HG02759 (cell line): ENCODE measurements around the gene ABCG1.

Experiments
- ATAC-seq: cut with Tn5 transposase; IDR thresholded peaks from one replicate; pipeline ENCODE4 v1.9.1; 2021; ENCODE audit warnings: mild to moderate bottlenecking, moderate library complexity; ENCODE audit not compliant: unreplicated experiment

The ABCG1 gene

GRCh38 chr21:42231756-42232155 lies 12.8 kb downstream of the ABCG1 start:
- ATAC-seq = no peak

DNA sequence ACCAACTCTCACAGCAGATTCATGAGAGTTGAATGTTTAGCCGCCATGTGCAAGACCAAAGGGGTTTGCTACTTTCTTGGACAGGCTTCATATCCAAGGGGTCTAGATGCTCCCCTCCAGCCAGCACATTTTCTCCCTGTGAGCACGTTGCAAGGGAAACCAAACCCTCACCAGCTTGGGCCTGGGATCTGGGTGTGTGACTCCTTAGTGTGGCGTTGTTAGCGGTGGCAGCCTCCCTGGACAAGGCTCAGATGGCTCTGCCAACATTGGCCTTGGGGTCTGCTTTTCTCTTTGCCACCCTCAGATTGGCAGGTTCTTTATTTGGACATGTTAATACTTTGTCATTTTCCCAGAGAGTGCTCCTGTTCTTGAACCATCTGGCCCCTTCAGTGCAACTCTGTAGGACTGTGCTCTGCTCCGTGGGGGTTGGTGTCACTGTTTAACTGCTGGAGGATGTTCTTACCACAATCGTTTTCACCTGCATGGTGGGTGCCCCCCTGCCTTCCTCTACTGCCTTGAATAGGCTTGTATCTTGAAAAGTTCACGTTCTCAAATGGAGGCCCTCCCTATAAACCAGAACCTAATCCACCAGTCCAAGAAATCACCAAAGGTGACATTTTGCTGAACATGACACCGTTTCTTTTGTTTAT lies 13.4 kb downstream of the ABCG1 start:
- no peak for ATAC-seq

DNA sequence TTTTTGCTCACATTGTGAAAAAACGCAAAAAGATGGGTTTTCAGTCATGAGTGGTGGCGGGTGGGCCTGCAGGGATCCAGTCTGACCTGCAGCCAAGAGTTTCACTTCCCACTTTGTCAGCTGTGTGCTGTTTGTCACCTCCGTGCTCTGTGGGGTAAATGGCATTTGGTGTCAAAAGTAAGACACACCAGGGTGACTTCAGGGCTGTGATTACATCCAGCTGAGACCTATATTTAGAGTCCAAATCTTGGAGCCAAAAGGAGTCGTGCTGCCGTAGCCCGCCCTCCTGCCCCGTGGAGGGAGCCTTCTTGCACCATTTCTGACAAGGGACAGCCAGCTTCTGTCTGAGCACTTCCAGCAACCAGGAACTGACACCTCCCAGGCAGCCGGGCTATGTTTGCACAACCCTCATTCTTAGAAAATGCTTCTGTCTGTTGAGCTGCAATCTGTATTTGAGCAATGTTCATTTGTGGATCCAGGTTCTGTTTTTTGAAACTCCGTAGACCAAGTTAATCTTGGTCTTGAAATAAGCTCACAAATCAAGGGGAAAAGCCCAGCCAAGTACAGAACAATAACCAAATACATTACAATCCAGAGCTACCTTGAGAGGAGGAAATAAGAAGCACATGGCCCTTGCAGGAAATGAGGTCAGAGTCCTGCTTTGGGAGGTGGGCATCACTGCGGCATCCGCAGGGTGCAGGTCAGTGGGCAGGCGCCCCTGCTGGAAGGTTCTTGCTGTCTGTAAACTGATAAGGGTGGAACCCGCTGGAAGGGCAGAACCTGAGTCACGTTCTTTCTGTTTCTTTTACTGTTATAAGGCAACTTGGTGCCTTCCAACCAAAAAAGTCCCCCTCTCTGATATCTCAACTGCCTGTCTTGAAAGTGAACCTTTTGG lies 14.4 kb downstream of the ABCG1 start:
- peak; percentile 63 for ATAC-seq

- ATAC-seq = no peak
These were observed 15.1 kb downstream of the ABCG1 start for GRCh38 chr21:42234041-42234440.

- ATAC-seq = peak; percentile 43
These were observed 15.7 kb downstream of the ABCG1 start for GRCh38 chr21:42234464-42235241.

DNA sequence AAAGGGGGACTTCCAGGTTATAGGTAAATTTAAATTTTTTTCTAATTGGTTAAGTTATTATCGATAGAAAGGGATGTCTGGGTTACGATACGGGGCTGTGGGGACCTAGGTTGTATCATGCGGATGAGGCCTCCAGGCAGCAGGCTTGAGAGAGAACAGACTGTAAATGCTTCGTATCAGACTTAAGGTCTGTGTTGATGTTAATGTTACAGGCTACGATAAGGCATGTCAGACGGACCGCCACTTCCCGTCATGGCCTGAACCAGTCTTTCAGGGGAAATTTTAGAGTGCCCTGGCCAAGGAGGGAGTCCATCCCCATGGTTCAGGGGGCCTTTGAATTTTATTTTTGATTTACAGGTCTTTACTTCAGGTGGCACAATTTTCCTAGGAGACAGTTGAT lies 16.7 kb downstream of the ABCG1 start:
- no peak for ATAC-seq

DNA sequence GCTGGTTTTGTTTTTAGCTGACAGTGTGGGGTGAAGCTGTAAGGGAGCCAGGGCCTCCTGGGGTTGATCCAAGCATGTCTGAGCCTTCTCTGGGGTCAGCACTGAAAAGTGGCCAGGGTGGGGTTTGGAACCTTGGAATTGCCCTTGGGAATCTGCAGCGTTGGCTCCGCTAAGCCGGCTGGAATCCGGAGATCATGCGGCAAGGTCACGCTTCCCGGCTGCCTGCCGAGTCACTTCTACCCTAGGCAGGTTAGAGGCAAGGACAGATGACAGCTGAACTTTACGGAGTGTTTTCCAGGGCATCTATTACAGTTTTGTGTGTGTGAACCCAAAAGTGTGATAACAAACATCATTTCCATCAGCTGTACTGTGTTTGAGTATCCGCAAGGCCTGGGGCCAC lies 17.1 kb downstream of the ABCG1 start:
- no peak for ATAC-seq

DNA sequence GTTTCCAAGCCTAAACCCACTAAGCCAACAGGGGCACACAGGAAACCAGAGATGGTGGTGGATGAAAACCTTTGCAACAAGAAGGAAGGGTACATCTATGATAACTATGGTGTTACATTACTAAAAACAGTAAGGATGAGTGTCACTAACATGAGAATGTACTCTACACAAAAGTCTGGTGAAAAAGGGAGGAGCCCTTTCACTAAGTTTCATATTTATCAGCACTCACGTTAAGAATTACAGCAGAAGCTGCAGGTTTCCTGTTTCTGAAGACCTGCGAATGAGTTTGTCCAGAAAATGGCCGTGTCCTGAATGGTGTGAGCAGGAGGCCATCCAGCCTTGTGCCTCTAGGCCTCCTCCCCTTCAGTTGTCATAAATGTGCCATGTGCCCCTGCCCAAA lies 17.8 kb downstream of the ABCG1 start:
- ATAC-seq = no peak

DNA sequence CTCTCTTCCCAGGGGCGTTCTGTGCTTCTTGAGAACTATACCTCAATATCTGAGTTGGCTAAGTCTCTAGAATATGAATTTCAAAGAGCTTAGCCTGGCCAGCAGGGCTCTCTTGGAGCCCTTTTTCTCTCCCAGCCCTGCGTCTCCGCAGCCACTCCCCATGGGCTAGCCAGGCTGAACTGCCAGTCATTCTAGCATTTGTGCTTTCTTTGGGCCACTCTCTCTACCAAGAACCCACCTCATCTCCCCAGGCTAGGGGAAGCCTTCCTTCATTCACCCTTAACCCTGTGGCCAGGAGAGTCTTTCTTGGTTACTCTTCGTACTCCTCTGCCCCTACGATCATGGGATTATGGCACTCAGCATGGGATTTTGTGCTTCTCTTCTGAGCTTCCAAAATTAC lies 18.2 kb downstream of the ABCG1 start:
- no peak for ATAC-seq

GRCh38 chr21:42237577-42237976 lies 18.6 kb downstream of the ABCG1 start:
- ATAC-seq = no peak

DNA sequence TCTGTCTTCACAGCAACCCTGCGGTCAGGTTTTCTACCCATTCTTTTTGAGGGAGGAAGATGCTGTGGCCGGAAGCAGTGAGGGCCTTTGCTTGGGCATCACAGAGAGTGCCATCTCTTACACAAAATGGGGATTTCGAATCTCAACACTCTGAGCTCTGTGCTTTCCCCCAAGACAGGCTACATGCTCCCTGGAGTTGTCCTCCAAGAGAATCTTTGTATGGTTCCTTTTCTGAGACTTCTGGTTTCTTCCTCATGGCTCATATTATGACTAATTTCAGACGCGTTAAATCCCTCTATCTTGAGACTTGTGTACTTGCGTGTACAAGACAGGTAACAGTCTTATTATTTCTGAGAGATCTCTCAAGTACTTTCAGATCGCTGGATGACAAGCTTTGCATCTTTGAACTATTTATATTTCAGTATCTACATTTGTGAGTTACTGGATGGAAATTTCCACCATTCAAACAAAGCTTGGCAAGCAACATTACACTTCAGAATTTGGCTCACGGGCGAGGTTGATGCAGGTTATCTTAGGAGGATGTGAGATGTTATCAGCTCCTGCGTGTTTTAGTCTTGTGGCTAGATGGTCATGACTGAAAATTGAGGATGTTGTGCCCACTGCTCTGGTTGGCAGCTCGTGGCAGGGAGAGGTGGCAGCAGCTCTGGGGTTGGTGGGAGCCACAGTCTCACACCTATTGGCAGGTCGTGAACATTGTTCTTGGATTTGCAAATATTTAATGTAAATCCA lies 19.4 kb downstream of the ABCG1 start:
- no peak for ATAC-seq

DNA sequence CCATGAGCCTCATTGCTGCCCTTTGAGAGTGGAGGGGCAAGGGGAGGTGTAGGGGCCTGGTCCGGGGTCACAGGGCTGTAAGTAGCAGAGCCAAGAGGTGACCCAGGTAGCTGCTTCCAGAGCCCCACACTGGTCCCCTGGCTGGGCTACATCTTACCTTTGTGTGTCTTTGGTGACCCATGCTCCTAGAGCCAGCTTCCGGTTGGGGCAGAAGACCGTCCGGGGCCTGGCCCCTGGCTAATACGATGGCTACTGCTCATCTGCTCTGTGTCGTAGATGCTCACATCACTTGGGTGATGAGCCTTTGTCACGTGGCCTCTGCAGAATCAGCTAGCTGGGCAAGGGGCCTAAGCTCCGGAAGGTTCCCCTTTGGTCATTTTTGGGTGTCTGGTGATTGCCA lies 20.6 kb downstream of the ABCG1 start:
- ATAC-seq = no peak

GRCh38 chr21:42239973-42240372 lies 21.0 kb downstream of the ABCG1 start:
- ATAC-seq = no peak

DNA sequence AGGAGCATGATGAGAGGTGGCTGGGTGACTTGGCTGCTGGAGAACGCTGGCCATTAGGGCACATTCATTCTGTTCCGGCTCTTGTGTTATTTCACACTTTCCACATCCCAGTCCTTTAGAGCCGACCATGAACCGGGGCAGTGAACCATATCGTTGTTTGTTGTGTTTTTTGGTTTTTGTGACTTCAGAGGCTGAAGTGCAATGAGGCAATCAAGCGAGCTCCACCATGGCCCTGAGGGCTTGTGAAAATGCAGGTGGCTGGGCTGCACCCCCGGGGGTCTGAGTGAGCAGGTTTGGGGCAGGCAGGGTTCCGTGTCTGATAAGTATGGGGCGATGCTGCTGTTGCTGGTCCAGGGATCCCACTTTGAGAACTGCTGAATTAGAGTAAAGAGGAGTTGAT lies 23.7 kb downstream of the ABCG1 start:
- ATAC-seq = no peak

DNA sequence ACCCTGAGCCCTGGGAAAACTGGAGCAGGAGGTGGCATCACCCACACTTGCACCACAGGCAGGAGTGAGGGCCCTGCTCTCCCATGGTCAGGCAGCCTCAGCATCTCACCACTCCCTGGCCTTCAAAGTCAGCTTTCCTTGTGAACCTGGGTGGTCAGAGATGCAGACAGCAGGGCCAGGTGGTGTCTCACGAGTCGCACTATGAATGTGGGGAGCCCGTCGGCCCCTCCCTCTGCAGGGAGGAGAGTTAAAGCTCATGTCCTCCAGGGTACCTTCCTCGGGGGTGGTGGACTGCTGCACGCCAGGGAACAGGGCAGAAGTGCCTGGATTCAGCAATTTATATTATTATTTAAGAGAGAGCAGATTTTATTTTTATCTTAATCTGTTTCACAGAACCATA lies 24.1 kb downstream of the ABCG1 start:
- no peak for ATAC-seq

GRCh38 chr21:42245331-42246193 lies 26.6 kb downstream of the ABCG1 start:
- ATAC-seq = no peak

- no peak for ATAC-seq
These were observed 28.8 kb downstream of the ABCG1 start for GRCh38 chr21:42247716-42248115.

DNA sequence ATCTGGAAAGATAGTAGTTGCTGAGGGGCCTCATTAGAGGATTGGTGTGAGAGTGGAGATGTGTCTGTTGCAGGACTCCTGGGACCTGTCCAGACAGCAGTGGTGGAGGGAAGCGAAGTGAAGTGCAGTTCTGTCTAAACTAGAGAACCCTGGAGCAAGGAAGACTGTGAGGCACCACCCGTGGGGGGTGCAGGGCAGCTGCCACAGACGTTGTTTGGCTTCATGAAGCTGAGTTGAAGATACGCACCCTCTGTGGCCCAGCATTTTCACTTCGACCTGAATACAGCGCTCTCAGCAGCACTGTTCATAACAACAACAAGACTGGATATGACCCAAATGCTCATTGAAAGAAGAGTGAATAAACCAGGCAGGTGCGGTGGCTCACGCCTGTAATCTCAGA lies 29.3 kb downstream of the ABCG1 start:
- ATAC-seq = no peak

DNA sequence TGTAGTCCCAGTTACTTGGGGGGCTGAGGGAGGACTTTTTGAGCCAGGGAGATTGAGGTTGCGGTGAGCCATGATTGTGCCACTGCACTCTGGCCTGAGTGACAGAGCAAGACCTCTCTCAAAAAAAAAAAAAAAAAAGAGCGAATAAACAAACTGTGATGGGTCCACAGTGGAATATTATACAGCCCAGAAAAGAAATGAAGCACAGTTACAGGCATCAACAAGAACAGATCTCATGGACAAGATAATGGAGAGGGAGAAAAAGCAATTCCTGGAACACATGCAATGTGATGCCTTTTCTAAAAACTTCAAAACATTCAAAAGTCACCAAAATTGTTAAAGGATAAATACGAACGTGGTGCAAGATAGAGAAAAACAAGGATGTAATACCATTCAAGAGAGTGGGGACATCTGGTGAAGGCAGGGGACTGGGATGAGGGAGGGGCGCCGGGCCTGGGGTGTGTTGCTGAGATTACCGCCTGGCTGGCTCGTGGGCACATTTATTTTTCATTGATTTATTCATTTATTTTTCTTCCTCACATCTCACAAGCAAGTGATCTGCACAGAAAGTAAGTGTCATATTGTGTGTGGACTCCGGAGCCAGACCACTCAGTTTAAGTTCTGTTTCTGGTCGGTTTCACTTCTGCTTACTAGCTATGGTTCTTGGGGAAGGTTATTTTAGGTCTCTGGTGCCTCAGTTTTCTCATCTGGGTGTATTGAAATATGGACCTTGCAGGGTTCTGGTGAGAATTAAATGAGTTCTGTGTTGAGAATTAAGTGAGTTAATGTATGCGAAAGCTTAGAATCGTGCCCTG lies 30.1 kb downstream of the ABCG1 start:
- ATAC-seq = peak; percentile 74
